Memory B cell (primary cell): ENCODE measurements around the gene KMO.

Experiments used
- ATAC-seq: fragments of 150-1000 bp; cut with Tn5 transposase; 2 replicates; pipeline ENCODE4 v1.10.0; 2021; ENCODE audit warnings: low read depth, mild to moderate bottlenecking, moderate library complexity
- DNase-seq, 2 donors: peaks; one replicate each; pipeline ENCODE4 v3.0.0; 2022; ENCODE audit warnings: low spot score in 2 of 2
- H3K27ac Mint-ChIP-seq: one replicate; pipeline ENCODE4 v1.8.0; 2022; ENCODE audit warnings: mild to moderate bottlenecking, moderate library complexity, mixed read lengths
- H3K27me3 Mint-ChIP-seq: one replicate; pipeline ENCODE4 v1.8.0; 2022; ENCODE audit warnings: mixed read lengths
- H3K36me3 Mint-ChIP-seq: one replicate; pipeline ENCODE4 v1.8.0; 2022; ENCODE audit warnings: mild to moderate bottlenecking, mixed read lengths
- H3K4me1 Mint-ChIP-seq: one replicate; pipeline ENCODE4 v1.8.0; 2022; ENCODE audit warnings: mixed read lengths
- H3K4me3 Mint-ChIP-seq: one replicate; pipeline ENCODE4 v1.8.0; 2022; ENCODE audit warnings: mild to moderate bottlenecking, moderate library complexity, mixed read lengths
- H3K9me3 Mint-ChIP-seq: one replicate; pipeline ENCODE4 v1.8.0; 2022; ENCODE audit warnings: mixed read lengths

Gene KMO

GRCh38 chr1:241635556-241636152 is 103.5 kb downstream of the KMO start:
- H3K4me3 Mint-ChIP-seq, result peak overlapping the region; percentile 47
- H3K9me3 Mint-ChIP-seq, result no peaks in the 10 kb centered on the region
- H3K27me3 Mint-ChIP-seq, result no peaks in the 10 kb centered on the region
- H3K27ac Mint-ChIP-seq, result peak overlapping the region; percentile 14
- DNase-seq (no peak), ATAC-seq (no peak)
- H3K4me1 Mint-ChIP-seq, result peaks cover 35% of the 10 kb centered on the region
- peaks cover 17% of the 10 kb centered on the region for H3K36me3 Mint-ChIP-seq

GRCh38 chr1:241636291-241636690 is 104.1 kb downstream of the KMO start:
- H3K36me3 Mint-ChIP-seq, result peaks cover 17% of the 10 kb centered on the region
- H3K9me3 Mint-ChIP-seq, result no peaks in the 10 kb centered on the region
- no peak overlapping the region for H3K27ac Mint-ChIP-seq
- DNase-seq (no peak), ATAC-seq (no peak)
- no peak overlapping the region for H3K4me3 Mint-ChIP-seq
- H3K4me1 Mint-ChIP-seq, result peaks cover 35% of the 10 kb centered on the region
- H3K27me3 Mint-ChIP-seq, result no peaks in the 10 kb centered on the region

GRCh38 chr1:241637046-241637590 is 104.9 kb downstream of the KMO start:
- no peaks in the 10 kb centered on the region for H3K9me3 Mint-ChIP-seq
- peak overlapping the region; percentile 75 for H3K4me3 Mint-ChIP-seq
- DNase-seq, result no peak
- no peak for ATAC-seq
- peaks cover 33% of the 10 kb centered on the region for H3K4me1 Mint-ChIP-seq
- peak overlapping the region; percentile 8 for H3K27ac Mint-ChIP-seq
- H3K36me3 Mint-ChIP-seq, result peaks cover 16% of the 10 kb centered on the region
- no peaks in the 10 kb centered on the region for H3K27me3 Mint-ChIP-seq

- Mint-ChIP-seq H3K27me3 (no peaks in the 10 kb centered on the region), H3K36me3 (peaks cover 14% of the 10 kb centered on the region), H3K4me3 (peak overlapping the region; percentile 75), H3K27ac (peak overlapping the region; percentile 8), H3K4me1 (peaks cover 32% of the 10 kb centered on the region), H3K9me3 (peaks cover 2% of the 10 kb centered on the region)
- ATAC-seq (no peak), DNase-seq (no peak)
Observed at GRCh38 chr1:241637604-241638003, 105.4 kb downstream of the KMO start.

GRCh38 chr1:241638099-241638682 is 106.0 kb downstream of the KMO start:
- peaks cover 14% of the 10 kb centered on the region for H3K36me3 Mint-ChIP-seq

GRCh38 chr1:241638909-241639622 is 106.9 kb downstream of the KMO start:
- peak overlapping the region; percentile 81 for H3K27ac Mint-ChIP-seq
- peaks cover 14% of the 10 kb centered on the region for H3K36me3 Mint-ChIP-seq
- no peaks in the 10 kb centered on the region for H3K27me3 Mint-ChIP-seq
- DNase-seq, result no peak
- H3K9me3 Mint-ChIP-seq, result peaks cover 6% of the 10 kb centered on the region
- no peak for ATAC-seq
- peak overlapping the region; percentile 98 for H3K4me3 Mint-ChIP-seq
- H3K4me1 Mint-ChIP-seq, result peaks cover 36% of the 10 kb centered on the region

More at GRCh38 chr1:241638099-241638682, 106.0 kb downstream of the KMO start:
- peak overlapping the region; percentile 10 for H3K27ac Mint-ChIP-seq
- H3K9me3 Mint-ChIP-seq, result peaks cover 3% of the 10 kb centered on the region
- DNase-seq, result no peak
- no peaks in the 10 kb centered on the region for H3K27me3 Mint-ChIP-seq
- ATAC-seq, result no peak
- H3K4me3 Mint-ChIP-seq, result peak overlapping the region; percentile 75
- peaks cover 32% of the 10 kb centered on the region for H3K4me1 Mint-ChIP-seq

- H3K4me1 Mint-ChIP-seq, result peaks cover 36% of the 10 kb centered on the region
- no peaks in the 10 kb centered on the region for H3K27me3 Mint-ChIP-seq
- peak overlapping the region; percentile 81 for H3K27ac Mint-ChIP-seq
- peak; percentile 44 for ATAC-seq
- H3K36me3 Mint-ChIP-seq, result peaks cover 9% of the 10 kb centered on the region
- H3K4me3 Mint-ChIP-seq, result peak overlapping the region; percentile 98
- no peak for DNase-seq
- peaks cover 6% of the 10 kb centered on the region for H3K9me3 Mint-ChIP-seq
Observed at GRCh38 chr1:241639623-241640148, 107.5 kb downstream of the KMO start.

GRCh38 chr1:241640149-241640866 is 108.1 kb downstream of the KMO start, which contains the start of the genes CHML and OPN3:
Gene CHML, minus strand, starts transcription at chr1:241640369. Its CDS starts 4,603 bp downstream, at chr1:241635766.
Gene OPN3, minus strand, starts transcription at chr1:241640369. Its CDS starts 115 bp downstream, at chr1:241640254.
- peak; percentile 91 for ATAC-seq
- peak; percentile 85 to 86 for DNase-seq
- no peaks in the 10 kb centered on the region for H3K27me3 Mint-ChIP-seq
- peak within 1 kb of the TSS; percentile 98 for H3K4me3 Mint-ChIP-seq
- H3K36me3 Mint-ChIP-seq, result peaks cover 3% of the 10 kb centered on the region
- H3K9me3 Mint-ChIP-seq, result peaks cover 6% of the 10 kb centered on the region
- H3K27ac Mint-ChIP-seq, result peak within 1 kb of the TSS; percentile 81
- peaks cover 31% of the 10 kb centered on the region for H3K4me1 Mint-ChIP-seq

- no peak for ATAC-seq
- no peak for DNase-seq
- Mint-ChIP-seq H3K9me3 (peaks cover 6% of the 10 kb centered on the region), H3K27me3 (no peaks in the 10 kb centered on the region), H3K36me3 (no peaks in the 10 kb centered on the region), H3K27ac (peak overlapping the region; percentile 59), H3K4me3 (peak overlapping the region; percentile 98), H3K4me1 (peaks cover 28% of the 10 kb centered on the region)
Observed at GRCh38 chr1:241640867-241641622, 108.9 kb downstream of the KMO start.

GRCh38 chr1:241641773-241642592 is 109.8 kb downstream of the KMO start:
- DNase-seq (no peak), ATAC-seq (no peak)
- Mint-ChIP-seq H3K9me3 (peaks cover 6% of the 10 kb centered on the region), H3K27me3 (no peaks in the 10 kb centered on the region), H3K27ac (no peak overlapping the region), H3K4me3 (no peak overlapping the region), H3K4me1 (peaks cover 24% of the 10 kb centered on the region), H3K36me3 (no peaks in the 10 kb centered on the region)

GRCh38 chr1:241642593-241642944 is 110.4 kb downstream of the KMO start:
- ATAC-seq, result no peak
- H3K4me3 Mint-ChIP-seq, result no peak overlapping the region
- H3K4me1 Mint-ChIP-seq, result peaks cover 18% of the 10 kb centered on the region
- no peaks in the 10 kb centered on the region for H3K27me3 Mint-ChIP-seq
- no peak overlapping the region for H3K27ac Mint-ChIP-seq
- H3K9me3 Mint-ChIP-seq, result peaks cover 6% of the 10 kb centered on the region
- no peaks in the 10 kb centered on the region for H3K36me3 Mint-ChIP-seq
- no peak for DNase-seq

- ATAC-seq (no peak), DNase-seq (no peak)
- H3K27ac Mint-ChIP-seq, result no peak overlapping the region
- peaks cover 6% of the 10 kb centered on the region for H3K9me3 Mint-ChIP-seq
- no peaks in the 10 kb centered on the region for H3K36me3 Mint-ChIP-seq
- H3K27me3 Mint-ChIP-seq, result no peaks in the 10 kb centered on the region
- peaks cover 7% of the 10 kb centered on the region for H3K4me1 Mint-ChIP-seq
- no peak overlapping the region for H3K4me3 Mint-ChIP-seq
Observed at GRCh38 chr1:241644259-241644658, 112.1 kb downstream of the KMO start.
